GM18517 (cell line): ENCODE data around the gene NUP62.

Source experiments
- ATAC-seq: cut with Tn5 transposase; IDR thresholded peaks from one replicate; pipeline ENCODE4 v1.9.1; 2021; ENCODE audit warnings: mild to moderate bottlenecking, moderate library complexity; ENCODE audit not compliant: unreplicated experiment

Gene NUP62

GRCh38 chr19:49869484-49870308 is 59.6 kb downstream of the NUP62 start:
- ATAC-seq = peak; percentile 81

GRCh38 chr19:49869009-49869483 is 60.3 kb downstream of the NUP62 start:
- no peak for ATAC-seq

- ATAC-seq = peak; percentile 39
Observed at GRCh38 chr19:49866933-49867782, 62.1 kb downstream of the NUP62 start, which contains the start of gene PNKP. TSS of gene PNKP (minus strand) at chr19:49867576. CDS start at chr19:49867204, 372 bp downstream.

GRCh38 chr19:49864890-49865289 is 64.4 kb downstream of the NUP62 start:
- no peak for ATAC-seq

GRCh38 chr19:49863935-49864320 is 65.4 kb downstream of the NUP62 start:
- no peak for ATAC-seq

GRCh38 chr19:49863254-49863934 is 65.9 kb downstream of the NUP62 start:
- ATAC-seq = no peak

GRCh38 chr19:49862391-49863253 is 66.7 kb downstream of the NUP62 start:
- ATAC-seq = no peak

- ATAC-seq = no peak
Observed at GRCh38 chr19:49861541-49862378, 67.5 kb downstream of the NUP62 start.

- no peak for ATAC-seq
Observed at GRCh38 chr19:49861107-49861506, 68.2 kb downstream of the NUP62 start.

GRCh38 chr19:49860336-49861102 is 68.8 kb downstream of the NUP62 start:
- no peak for ATAC-seq

- no peak for ATAC-seq
Observed at GRCh38 chr19:49859682-49860335, 69.5 kb downstream of the NUP62 start.

- no peak for ATAC-seq
Observed at GRCh38 chr19:49858088-49858985, 71.0 kb downstream of the NUP62 start.

- no peak for ATAC-seq
Observed at GRCh38 chr19:49857838-49858087, 71.5 kb downstream of the NUP62 start.

GRCh38 chr19:49857061-49857837 is 72.1 kb downstream of the NUP62 start:
- no peak for ATAC-seq
